Epidermal melanocyte (primary cell): ENCODE results near the gene SPAG6.
"Not testable (repeated sequence)": the region's sequence is repeated elsewhere in the genome, so short reads cannot be mapped to it uniquely, and the experiment has no call there.

Experiments
- DNase-seq: peaks from one replicate; pipeline ENCODE4 v3.0.0; 2011; ENCODE audit warnings: low spot score; ENCODE audit not compliant: insufficient read length

The SPAG6 gene

DNA sequence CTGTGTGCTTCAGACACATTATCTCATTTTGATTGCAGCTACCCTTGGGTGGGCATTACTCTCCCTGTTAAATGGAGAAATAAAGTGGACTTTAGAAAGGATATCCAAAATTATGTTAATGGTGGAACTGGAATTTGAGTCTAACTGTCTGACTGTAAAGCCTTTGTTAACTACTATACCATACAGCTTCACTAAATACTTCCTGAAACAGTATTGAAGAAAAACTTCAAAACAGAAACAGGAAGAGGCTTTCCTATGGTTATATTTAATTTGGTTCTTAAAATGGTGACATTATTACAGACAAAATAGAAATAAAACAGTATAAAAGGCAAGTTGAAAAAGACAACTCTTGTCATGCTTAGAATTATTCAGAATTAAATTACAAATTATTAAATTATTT lies 25.0 kb downstream of the SPAG6 start:
- no peak for DNase-seq

DNA sequence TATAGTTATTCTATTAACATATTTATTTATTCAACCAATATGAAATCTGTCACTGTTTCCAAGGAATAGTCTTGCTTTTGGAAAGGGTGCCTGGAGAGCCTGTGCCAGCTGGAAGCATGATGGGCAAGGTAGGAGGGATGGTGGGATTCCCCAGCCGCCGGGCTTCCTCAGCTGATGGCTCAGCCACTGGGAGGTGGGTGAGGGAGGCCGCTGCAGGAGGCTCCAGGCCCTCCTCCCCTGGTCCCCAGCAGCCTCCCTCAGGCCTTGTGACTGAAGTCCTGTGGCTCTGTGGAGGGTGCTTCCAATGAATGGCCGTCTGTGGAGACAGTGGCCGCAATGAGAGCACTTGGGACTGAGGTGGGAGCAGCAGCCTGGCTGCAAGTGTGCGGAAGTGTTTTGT lies 27.0 kb downstream of the SPAG6 start:
- no peak for DNase-seq

DNA sequence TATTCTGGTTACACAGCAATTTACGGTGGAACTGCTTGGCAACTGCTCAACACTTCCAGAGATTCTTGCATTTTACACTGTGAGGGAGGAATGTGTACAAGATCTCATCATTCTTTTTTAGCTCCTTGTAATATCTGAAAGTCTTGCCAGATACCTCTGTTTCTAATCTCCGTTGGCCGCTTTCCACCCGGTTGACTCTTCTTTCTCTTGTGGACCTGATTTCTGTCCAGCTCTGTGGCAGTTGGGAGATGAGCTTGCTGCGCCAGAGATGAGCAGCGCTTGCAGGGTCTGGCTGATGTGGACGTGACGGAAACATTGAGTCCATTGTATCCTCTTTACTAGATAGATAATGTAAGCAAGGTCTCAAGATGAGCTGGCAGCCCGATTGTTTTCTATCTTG lies 27.6 kb downstream of the SPAG6 start:
- DNase-seq: no peak

DNA sequence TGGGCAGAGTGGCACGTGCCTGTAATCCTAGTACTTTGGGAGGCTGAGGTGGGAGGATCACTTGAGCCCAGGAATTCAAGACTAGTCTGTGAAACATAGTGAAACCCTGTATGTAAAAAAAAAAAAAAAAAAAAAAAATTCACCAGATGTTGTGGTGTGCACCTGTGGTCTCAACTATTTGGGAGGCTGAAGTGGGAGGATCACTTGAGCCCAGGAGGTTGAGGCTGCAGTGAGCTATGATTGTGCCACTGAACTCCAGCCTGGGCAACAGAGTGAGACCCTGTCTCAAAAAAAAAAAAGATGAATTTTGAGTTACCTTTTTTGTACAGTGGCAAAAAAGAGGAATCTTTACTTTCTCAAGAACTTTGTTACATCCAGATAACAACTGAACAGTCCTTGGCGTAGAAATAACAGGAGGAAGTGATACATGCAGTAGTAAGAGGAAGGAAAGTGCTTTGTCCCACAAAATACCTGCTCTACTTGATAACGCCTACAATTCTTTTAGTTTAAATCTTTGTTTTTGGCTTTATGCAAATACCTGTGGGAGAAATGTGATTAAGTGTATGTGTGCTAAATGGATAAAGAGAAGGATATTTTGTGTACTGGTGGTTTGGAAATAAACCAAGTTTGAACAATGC lies 29.3 kb downstream of the SPAG6 start:
- DNase-seq: no peak

DNA sequence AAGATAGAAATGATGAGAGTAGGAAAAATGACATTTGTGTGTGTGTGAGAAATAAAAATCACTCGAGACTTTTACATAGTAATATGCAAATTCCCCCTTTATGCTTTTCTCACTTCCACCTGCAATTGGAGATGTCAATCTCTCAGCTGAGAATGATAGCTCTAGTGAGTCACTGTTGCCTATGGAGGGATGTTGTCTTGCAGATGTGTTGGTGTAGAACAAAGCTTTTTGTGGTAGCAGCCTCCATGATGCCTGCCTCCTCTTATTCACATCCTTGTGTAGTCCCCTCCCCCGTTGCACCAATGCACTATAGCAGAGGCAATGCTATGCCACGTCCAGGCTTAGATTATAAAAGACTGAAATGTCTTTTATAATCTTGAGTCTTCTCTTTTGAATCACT lies 33.8 kb downstream of the SPAG6 start:
- DNase-seq: no peak

DNA sequence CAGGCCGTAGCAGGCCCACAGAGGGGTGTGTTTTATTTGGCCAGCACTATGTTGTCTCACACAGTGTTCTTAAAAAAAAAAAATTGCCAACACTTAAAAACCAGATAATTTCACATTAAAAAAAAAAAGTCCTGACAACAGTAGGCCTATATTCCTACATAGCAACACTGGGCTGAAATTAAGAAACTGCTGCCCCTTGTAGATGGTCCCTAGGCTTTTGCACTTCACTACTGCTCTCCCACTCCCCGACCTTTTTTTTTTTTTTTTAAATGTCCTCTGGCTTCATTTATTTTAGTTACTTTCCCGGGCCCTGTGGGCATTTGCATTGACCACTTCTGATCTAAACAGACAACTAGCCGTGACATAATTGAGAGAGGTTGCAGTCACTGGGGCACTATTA lies 36.0 kb downstream of the SPAG6 start:
- no peak for DNase-seq

DNA sequence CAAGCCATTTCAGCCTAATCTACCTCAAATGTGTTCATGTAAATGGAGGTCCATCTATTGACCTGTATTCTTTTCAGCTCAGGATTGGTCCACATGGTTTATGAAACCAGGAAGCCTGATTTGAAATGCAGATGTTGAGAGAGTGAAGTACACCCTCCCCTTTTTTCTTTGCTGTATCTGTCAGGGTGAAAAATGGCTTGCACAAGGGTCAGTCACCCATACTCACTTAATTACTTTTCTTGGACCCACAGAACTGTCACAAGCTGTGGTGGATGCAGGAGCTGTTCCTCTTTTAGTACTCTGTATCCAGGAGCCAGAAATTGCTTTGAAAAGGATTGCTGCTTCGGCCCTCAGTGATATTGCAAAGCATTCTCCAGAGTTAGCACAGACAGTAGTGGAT lies 41.2 kb downstream of the SPAG6 start:
- DNase-seq: no peak

DNA sequence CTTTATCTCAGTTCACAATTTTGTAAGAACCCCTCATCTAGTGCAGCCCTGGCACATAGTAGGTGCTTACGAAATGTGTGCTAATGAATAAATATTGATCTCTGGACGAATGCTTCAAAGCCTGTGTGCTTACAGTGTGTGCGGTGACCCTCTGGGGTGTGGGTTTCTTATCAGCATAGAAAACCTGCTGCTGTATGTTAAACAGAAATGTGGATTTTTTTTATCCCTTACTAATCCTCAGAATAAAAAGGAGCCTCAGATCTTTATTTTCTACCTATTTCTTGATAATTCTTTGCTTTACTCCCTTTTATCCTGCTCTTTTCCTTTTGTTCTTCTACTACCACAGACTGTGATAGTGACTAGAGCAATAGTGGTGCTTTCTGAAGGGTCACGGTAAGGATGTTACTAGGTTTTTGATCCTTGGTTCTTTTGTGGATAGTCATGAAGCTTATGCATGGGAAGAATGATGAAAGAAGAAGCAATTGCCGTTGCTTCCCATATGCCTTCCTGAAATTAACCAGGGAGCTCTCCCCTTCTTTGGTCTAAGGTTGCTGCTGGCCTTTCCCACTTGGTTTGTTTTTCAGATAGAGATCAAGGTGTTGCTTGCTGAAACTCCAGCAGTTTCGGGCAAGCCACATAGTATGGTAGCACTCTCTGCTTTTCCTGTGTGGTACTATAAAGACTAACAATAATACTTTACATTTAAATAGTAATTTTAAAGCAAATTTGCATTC lies 44.7 kb downstream of the SPAG6 start:
- DNase-seq: no peak

DNA sequence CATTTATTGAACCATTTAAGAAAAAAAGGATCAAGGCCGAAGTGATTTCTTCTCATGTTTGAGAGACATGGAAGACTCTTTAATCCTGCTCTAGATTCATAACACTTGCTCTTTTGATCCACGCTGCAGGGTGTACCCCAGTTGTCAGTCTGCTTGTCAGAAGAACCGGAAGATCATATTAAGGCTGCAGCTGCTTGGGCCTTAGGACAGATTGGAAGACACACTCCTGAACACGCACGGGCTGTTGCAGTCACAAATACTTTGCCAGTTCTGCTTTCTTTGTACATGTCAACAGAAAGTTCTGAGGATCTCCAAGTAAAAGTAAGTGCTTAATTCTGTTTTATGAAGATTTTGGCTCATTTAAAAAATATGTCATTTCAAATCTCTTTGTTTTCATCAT lies 46.3 kb downstream of the SPAG6 start:
- DNase-seq: no peak

DNA sequence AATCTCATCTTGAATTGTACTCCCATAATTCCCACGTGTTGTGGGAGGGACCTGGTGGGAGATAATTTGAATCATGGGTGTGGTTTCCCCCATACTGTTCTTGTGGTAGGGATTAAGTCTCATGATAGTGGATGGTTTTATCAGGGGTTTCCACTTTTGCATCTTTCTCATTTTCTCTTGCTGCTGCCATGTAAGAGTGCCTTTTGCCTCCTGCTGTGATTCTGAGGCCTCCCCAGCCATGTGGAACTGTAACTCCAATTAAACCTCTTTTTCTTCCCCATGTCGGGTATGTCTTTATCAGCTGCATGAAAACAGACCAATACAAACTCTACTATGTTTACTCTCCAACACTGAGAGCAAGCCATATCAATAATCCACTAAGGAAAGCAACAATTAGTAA lies 50.9 kb downstream of the SPAG6 start:
- not testable (repeated sequence) for DNase-seq

DNA sequence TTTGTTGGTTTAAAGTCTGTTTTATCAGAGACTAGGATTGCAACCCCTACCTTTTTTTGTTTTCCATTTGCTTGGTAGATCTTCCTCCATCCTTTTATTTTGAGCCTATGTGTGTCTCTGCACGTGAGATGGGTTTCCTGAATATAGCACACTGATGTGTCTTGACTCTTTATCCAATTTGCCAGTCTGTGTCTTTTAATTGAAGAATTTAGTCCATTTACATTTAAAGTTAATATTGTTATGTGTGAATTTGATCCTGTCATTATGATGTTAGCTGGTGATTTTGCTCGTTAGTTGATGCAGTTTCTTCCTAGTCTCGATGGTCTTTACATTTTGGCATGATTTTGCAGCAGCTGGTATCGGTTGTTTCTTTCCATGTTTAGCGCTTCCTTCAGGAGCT lies 61.6 kb downstream of the SPAG6 start:
- not testable (repeated sequence) for DNase-seq

DNA sequence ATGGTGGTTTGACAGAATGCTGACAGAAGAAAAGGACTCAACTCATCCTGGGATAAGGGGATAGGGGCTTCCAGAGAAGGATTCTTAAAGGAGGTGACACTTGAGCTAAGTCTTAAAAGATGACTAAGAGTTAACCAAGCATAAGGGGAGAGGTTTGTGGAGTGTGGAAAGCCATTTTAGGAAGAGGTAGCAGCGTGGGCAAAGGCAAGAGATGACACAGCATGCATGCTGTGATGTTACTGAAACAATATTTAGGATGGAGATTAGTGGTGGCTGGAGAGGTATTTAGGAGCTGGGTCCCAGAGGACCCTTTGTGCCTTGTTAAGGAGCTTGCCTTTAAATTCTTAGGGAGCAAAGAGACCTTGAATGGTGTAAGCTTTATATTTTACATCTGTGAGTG lies 65.1 kb downstream of the SPAG6 start:
- DNase-seq: no peak

DNA sequence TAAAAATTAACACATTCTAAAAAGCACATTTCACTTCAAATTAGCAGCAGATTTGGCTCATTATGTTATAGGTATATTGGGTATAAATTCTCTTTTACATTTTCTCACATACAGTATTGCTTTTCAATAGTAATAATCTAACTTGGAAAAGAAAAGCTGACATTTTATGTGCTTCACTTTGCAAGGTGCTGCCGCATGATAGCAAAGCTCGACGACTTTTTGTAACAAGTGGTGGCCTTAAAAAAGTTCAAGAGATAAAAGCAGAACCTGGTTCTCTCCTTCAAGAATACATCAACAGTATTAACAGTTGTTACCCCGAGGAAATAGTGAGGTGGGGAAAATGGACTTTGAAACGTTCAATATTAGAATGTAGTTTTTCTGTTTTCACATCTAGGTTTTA lies 65.5 kb downstream of the SPAG6 start:
- no peak for DNase-seq

DNA sequence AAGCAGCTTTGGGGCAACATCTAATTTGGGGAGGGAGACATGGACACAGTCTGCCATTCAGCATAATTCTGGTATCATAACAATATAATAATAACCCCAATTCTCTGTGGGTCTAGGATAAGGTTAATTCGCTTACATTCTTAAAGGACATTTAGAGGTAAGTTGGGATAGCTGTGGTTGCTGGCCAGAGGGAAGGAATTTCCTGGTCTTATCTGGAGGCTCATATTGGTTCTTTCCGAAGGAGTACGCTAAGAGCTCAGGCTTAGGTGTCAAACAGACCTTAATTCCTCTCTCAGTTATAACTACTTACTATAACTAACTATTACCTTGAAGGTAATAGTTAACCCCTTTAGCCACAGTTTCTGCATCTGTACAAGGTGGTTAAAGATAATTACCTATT lies 68.8 kb downstream of the SPAG6 start:
- no peak for DNase-seq

DNA sequence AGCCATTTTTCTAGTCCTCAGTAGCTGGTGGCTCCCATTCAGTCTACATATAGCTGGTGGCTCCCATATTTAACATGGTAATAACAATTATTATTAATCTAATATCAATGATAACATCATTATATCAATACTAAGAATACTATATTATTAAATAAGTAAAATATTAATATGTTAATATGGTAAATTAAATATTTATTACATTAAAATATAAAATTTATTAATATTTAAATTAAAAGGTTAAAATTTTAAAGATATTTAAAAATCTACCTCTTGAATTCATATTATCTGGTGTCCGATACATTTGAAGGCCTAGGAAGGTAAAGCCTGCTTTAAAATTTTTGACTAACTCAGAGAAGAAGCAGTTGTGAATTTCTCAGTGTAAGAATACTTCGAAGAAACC lies 69.8 kb downstream of the SPAG6 start:
- DNase-seq: no peak

DNA sequence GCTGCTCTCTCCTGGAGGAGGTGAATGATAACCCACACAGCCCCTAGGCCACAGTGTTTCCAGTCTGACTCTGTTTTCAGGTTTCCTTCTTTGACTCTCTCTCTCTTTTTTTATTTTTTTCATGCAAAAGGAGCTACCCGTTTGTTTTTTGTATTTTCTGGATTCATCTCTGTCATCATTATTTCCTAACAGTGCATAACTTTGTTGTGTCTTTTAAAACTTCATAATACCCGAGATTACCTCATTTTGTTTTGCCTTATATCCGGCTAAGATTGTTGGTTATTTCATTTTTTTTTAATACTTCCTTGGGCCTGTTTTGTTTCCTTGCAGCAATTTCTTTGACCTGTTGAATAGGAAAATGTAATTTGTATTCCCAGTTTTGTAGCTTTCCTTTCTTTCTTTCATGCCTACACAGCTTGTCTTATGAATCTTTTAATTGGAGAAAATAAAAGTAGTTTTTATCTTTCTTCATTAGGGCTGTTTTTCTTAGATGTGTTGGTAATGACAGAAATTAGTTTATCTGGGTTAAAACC lies 72.5 kb downstream of the SPAG6 start:
- DNase-seq: no peak

DNA sequence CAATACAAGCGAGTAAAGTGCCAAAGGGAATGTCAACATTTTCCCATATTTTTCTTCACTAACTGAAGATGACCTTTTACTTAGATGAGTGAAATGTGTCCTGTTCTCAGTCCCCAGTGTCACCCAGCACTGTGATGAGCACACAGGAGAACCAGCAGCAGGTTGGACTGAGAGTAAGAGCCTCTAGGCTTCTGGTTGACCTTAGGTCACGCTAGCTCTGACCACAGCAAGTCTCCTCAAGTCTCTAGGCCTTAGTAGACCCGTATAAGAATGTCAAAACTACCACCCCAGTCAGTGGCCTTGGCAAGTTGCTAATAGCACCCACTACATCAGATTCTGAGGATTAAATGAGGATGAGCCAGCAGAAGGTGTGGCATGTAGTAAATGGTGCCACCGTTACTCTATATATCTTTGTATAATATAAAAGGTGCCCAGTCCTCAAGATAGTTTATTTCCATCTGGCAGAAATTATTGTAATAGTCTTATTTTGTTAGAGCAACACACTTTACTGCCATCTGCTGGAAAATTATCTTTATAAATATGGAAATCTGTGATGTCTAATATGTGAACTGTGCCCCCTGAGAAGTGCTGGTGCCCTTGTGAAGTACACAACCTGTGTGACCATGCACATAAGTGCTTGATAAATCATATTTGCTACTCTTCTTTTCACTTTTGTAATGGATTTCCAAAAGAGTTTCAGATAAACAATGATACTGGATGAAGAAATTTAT lies 75.7 kb downstream of the SPAG6 start:
- no peak for DNase-seq

DNA sequence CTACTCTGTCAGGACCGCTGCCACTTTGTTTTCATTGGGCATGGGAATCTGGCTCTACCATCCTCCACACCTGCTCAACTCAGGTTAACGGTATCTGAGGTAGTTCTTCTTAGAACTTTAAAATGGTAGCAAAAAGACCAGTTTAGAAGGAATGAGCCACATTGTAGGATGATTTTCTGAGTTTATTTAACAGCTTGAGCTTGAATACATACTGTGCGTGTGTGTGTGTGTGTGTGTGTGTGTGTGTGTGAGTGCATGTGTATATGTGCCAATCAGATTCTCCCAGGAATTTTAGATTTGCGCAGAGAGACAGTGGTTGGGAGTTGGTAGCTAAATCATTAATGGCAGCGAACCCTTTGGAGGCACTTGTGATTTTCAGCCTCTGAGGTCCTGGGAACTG lies 81.4 kb downstream of the SPAG6 start:
- DNase-seq: no peak

DNA sequence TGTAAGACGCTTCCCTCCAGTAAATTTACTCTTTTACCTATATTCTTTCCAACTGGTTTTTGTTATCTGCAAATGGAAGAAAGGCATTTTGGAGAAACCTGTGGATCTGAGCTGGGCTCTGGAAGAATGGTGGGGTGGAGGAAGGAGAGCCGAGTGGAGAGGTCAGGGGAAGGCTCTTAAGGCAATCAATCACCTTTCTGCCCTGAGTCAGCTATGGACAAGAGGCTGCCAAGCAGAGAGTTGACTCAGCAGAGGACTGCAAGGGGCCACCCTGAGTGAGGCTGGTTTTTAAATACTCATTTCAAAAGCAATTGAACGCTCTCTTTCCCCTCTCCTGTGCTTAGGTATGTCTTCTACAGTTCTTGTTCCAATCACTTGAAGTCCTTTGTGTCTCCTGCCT lies 81.8 kb downstream of the SPAG6 start:
- no peak for DNase-seq

DNA sequence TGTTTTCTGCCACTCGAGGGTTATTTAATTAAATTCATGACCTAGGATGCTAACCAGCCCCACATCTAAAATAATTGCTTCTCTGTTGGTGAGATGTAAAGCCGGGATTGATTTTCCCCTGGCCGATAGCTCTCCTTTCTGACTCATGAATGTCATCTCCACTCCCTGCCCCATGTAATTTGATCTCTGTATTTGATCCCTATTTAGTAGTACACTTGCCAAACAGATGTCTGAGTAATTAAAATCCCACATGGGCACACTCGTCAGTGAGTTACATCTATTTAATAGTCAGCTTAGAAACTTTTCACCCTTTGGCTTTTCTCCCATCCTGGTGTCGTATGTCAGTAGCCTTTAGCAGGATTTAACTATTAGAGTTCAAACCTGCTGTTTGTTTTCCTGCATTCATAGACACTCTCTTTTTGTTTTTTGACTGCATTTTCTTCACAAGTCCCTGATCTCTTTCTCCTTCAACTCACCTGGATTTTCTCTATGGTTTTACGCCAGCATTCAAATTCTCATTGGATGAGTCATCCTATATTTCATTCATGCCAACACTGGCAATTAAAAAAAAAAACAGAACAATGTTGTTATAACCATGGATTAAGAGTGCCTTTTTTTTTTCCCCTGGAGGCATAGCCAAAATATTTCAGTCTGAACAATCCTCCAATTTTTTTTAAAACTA lies 82.7 kb downstream of the SPAG6 start:
- DNase-seq: peak; percentile 78

DNA sequence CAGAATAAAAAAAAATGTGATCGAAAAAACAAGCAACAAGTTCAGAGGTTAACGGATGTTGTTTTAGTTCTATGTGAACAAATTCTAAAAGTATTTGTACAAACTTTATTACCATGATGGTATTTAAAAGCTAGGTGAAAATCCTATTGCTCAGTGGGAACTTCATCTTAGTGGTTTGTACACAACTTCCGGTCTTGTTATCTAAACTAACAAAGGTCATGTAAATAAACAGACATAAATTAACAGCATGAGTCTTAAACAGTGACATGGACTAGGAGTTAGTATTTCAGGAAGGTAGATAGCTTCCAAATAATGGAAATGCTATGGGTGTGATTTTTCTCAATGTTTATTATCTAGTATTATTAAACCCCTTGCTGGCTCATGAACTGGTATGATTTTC lies 83.8 kb downstream of the SPAG6 start:
- no peak for DNase-seq

DNA sequence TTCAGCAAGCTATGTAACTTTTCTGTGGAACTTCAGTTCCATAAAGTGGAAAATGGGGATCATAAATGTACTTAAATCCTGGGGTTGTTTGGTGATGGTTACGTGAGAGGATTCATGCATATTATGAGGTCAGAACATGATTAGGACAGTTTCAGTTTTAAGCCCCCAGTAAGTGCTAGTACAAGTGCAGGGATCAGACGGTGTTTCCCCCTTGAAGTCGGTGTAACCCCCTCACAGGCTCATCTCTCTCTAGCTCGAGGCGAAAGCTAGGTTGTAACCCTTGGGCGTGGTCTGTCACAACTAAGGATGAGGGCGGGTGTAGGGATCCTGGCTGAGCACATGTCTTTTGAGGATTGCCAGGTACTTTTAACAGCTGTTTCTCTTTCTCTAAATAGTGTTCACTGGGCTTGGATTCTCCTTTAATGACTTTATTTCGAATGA lies 84.7 kb downstream of the SPAG6 start:
- DNase-seq: no peak
